Ovary (tissue), 3 donors: Measurements from ENCODE around the gene TOGARAM2.

Experiments used
- CTCF ChIP-seq, 3 donors: fragments of 450-650 bp in 2 of 3; fragments of 200-600 bp in 1 of 3; IDR thresholded peaks; one replicate each; pipeline versions ENCODE4 v1.5.1 to v1.8.0; 2016 to 2022; ENCODE audit warnings: antibody characterized with exemption in 3 of 3, mild to moderate bottlenecking in 1 of 3
- POLR2A ChIP-seq: fragments of 450-650 bp; IDR thresholded peaks from one replicate; pipeline ENCODE4 v1.6.1; 2017; ENCODE audit warnings: antibody characterized with exemption, mild to moderate bottlenecking, moderate library complexity
- donor health status: DM: no; HTN: no; CAD: no.

GRCh38 chr2:29041161-29041660 is 60.1 kb downstream of the TOGARAM2 start:
- TF ChIP-seq POLR2A (no peak), CTCF (IDR thresholded peaks at IDR 0.05) (no peak)
